Measurements from ENCODE around the gene MORN4.
"Not testable (repeated sequence)": the region's sequence is repeated elsewhere in the genome, so short reads cannot be mapped to it uniquely, and the experiment has no call there.

GRCh38 chr10:97576487-97576886, 56.8 kb downstream of the MORN4 start:
- TF ChIP-seq, protein P1, sequence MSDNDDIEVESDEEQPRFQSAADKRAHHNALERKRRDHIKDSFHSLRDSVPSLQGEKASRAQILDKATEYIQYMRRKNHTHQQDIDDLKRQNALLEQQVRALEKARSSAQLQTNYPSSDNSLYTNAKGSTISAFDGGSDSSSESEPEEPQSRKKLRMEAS (IDR thresholded peaks at IDR 0.05; ENCODE audit: low read depth, low read length) = not testable (repeated sequence)
- TF ChIP-seq, protein P2, sequence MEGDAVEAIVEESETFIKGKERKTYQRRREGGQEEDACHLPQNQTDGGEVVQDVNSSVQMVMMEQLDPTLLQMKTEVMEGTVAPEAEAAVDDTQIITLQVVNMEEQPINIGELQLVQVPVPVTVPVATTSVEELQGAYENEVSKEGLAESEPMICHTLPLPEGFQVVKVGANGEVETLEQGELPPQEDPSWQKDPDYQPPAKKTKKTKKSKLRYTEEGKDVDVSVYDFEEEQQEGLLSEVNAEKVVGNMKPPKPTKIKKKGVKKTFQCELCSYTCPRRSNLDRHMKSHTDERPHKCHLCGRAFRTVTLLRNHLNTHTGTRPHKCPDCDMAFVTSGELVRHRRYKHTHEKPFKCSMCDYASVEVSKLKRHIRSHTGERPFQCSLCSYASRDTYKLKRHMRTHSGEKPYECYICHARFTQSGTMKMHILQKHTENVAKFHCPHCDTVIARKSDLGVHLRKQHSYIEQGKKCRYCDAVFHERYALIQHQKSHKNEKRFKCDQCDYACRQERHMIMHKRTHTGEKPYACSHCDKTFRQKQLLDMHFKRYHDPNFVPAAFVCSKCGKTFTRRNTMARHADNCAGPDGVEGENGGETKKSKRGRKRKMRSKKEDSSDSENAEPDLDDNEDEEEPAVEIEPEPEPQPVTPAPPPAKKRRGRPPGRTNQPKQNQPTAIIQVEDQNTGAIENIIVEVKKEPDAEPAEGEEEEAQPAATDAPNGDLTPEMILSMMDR (IDR thresholded peaks at IDR 0.05; ENCODE audit: low read depth, low read length) = not testable (repeated sequence)
- TF ChIP-seq POLR2A (IDR thresholded peaks at IDR 0.05; ENCODE audit: extremely low read depth, insufficient read length); MYC (IDR thresholded peaks at IDR 0.05; ENCODE audit: low read depth, low read length): not testable (repeated sequence)
